HG03469 (cell line): Measurements from ENCODE around the gene ZMIZ1.

Source experiments
- ATAC-seq: cut with Tn5 transposase; IDR thresholded peaks from one replicate; pipeline ENCODE4 v1.9.1; 2021; ENCODE audit warnings: mild to moderate bottlenecking, moderate library complexity, moderate number of reproducible peaks; ENCODE audit not compliant: unreplicated experiment

The ZMIZ1 gene

DNA sequence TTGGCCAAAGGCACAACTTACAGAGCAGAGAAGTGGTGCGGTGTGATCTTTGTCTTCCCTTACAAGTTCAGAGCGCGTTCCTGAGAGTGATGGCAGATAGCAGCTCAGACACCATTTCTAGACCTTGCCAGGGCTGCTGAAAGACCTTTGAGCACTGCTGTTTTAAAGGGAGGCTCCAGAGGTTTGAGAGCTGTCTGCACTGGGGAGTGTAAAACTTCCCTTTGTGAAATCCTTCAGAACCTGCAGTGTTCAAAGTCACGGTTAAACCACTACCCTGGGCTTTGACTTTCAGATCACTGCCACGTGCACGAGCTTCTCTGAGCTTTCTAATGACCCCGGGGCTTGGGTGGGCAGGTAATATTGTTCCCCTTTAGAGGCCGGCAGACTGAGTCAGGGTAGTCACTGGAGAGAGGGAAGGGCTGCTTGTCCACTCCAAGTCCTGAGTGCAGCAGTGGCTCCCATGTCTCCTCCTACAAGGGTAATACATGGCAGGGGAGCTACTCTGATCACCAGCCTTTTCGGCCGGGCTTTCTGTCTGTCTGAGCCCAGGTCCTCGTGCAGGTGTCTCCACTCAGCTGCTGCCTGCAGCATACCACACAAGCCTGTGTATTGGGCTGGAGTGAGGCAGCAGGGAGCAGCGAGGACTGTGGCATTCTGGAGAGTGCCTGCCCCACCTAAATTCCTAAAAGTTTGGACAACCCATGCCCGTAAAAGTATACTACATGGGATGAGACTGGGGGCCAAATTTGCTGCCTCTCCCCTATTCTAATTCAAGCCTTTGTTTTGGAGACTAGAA lies 63.3 kb downstream of the ZMIZ1 start:
- no peak for ATAC-seq

DNA sequence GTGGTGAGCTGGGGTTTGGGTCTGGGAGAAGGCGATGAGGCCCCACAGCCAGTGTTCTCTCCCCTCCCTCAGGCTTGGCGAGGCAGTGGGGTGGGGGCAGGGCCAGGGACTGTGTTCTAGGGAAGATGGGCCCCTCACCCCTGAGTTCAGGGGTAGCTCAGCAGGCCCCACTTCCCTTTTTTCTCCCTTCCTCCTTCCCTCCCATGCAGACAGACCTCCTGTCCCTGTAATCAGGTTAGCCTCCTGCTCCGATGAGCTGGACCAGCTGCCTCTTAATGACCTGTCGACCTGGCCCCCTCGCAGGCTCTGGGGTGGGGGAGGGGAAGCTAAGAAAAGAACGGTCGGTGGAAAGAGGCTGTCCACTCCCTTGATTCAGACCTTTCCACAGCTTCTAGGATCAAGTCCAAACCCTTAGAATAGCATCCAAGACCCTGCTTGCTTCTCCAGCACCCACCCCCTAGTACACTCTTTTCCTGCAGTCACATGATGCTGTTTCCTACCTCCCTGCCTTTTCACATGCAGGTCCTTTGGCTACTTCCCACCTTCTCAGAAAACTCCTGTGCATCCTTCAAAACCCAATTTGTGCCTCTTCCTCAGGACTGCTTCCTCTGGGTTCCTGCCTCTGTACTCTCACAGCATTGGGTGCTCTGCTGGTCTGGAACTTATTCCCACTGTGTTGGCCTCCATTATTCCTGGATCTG lies 64.1 kb downstream of the ZMIZ1 start:
- ATAC-seq: no peak

DNA sequence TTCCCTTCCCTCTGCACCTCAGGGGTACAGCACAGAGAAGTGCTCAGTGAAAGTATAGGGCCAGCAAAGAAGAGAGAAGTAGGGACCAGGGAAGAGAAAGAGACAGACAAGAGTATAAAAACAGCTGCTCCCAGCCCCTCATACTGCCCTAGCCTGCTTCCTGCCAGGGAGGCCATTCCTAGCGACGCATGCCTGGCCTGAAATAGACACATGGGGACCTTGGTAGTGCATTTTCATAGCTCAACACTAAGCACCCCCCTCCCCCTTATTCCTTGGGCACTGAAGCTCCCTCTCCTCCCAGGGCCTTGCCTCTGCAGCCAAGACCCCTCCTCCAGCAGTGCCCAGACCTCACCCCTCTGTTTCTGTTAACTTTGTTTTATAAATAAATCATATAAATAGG lies 64.7 kb downstream of the ZMIZ1 start:
- no peak for ATAC-seq

DNA sequence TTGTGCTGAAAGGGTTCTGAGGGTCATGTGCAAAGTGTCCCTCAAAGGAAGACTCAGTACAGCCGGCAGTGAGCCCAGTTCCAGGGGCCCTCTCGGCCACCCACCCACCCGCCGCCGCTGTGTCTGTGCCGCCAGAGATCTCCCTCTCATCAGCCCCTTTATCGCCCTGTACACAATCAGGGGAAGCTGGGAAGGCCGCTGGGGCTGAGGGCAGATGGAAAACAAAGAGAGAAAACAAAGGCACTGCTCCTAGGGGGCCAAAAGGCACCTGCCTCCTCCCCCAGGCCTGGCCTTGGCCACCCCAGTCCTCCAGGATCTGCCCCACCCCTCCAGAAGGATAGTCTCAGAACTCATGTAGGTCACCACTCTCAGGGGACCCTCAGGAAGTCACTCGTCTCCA lies 67.0 kb downstream of the ZMIZ1 start:
- ATAC-seq: no peak

DNA sequence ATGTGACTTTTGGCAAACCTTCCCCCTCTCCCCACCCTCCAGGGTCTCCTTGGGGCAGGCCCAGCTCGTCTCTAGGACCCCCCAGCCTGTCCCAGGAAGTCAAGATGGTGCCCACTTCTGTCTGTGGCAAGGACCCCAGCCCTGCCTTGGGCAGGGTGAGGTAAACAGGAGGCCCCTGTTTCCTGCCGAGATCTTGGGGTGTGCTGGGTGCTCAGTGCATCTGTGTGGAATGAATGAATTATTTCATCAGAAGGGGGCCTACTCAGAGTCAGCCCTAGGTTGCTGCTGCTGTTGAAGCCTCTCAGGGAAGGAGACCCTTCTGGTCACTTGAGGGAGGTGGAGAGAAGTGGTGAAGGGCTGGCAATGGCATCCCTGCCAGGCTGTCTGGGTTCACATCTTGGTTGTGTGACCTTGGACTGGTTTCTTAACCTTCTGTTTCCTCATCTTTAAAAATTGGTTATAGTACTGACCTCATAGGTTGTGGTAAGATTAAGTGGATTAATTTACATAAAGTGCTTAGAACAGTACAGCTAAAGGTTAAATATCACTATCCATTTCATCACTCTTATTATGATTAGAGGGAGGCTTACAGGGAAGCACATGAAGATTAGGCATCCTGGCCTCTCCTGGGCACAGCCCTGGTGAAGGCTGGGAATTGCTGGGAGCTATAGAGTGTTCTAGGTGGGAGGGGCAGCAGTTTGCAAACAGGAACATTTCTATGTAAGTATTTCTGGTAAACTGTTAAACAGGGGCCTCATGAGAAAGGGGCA lies 67.7 kb downstream of the ZMIZ1 start:
- ATAC-seq: no peak

DNA sequence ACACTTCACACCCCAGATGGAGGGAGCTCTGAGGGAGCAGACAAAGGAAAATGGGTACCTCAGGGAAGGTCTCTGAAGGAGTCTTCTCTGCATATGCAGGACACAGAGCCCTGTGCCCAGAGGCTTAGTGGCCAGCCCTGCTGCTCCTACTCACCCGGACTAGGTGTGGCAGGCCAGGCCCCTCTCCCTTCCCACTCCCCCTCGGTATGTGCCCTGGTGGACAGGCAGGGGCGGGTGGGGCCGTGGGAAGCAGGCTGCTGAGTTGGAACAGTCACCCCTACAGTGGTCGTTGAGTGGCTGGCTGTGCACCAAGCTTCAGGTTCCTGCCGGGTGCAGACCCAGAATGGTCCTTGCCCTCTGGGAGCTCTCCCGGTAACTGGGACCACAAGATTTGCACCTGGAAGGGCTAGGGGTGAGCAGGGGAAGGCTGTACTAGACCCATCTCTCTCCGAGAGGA lies 68.6 kb downstream of the ZMIZ1 start:
- no peak for ATAC-seq

DNA sequence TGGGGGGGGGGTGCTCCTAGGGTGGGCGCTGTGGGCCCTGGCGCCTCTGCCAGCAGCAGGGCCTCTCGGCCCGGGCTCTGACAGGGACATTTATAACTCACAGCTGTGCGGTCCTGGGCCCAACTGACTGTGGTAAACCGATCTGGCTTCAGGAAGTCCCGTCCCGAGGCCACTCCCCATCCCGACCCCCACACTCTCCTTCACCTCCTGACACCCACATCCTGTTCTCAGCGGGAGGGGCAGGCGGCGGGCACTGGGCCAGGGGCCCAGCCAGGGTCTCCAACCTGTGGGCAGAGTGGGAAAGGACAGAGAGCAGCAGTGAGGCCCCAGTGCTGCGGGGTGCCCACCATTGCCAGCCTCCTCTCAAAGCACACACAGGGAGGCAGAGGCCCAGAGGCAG lies 69.1 kb downstream of the ZMIZ1 start:
- no peak for ATAC-seq

DNA sequence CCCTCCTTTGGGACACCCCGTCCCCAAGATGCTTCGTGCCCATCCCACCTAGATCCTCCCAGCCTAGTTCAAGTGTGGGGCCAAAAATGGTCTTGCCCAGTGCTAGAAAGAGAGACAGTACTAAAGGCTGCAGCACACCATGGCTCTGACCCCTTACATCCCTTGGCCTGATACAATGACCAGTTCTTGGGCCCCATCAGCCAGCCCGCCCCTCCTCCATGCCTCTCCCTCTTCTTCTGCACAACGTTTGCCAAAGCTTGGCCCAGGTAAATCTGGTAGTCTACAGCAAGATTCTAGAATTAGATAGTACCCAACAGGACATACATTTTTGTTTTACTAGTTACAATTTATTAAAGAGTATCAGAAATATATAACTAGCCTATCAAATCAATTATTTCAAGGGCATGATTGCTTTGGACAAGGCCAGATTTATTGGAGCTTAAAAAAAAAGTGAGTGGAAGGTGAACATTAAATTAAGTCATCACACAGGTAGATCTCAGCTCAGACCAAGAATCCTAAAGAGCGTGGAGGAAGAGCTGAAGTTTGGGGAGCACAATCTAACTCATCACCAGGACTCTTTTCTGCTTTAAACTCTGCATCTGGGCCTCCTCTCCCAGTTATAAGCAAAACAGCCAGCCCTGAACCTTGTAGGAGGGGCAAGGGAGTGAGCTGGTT lies 69.8 kb downstream of the ZMIZ1 start:
- ATAC-seq: no peak

DNA sequence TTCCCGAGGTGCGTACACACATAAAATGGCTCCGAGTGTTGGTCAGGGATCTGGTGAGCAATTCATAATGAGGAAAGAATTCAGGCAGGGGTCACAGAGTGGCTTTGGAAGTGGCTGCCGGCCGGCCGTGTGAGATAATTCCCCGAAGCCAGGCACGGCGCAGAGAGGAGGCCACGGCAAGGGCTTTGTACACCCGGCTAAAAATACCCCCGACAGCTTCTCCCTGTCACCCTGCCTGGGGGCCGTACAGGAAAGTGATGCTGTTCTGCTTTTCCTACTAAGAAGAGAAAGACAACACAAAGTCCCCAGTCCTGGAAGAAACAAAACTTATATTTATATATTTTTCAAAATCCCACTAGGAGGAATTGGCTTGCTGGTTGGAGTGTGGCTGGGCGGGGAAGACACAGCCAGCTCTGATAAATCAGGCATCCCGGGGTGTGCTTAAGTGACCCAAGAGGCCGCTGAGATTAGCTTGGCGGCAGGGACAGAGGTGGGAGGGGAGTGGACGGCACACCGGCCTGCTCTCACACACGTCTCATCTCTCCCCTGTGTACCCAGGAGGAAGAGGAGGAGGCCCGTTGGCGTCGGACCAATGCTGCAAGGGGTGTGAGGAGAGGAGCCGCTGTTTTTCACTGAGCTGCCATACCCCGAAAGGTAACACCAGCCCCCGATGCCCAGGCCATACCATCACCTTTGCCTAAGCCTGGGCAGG lies 70.5 kb downstream of the ZMIZ1 start:
- no peak for ATAC-seq

DNA sequence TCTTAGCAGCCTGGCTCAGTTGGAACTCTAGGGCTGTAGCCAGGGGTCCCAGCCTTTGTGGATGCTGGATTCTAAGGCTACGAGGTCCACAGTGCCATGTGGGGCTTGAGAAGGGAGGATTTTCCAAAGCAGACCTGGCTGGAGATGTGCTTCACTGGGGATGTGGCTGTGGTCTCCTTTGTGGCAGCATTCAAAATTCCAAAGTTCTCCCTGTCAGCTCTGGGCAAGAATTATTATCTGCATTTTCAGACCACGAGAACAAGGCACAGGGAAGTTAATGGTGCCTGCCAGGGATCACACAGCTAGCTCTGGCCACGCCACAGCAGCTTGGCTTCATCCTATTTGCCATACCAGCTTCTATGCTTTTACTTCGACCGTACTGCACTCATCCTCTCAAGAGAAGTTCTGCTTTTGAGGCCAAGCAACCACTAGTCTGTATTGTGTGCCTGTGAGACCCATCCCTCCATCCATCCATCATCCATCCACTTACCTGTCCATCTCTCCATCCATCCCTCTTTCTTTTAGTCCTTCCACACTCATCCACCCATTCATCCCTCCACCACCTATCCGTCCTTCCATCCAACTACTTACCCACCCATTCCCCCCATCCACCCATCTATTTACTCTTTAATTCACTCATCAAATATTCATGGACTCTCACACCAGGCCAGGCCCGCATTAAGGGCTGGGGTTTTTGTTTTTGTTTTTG lies 71.5 kb downstream of the ZMIZ1 start:
- ATAC-seq: no peak

DNA sequence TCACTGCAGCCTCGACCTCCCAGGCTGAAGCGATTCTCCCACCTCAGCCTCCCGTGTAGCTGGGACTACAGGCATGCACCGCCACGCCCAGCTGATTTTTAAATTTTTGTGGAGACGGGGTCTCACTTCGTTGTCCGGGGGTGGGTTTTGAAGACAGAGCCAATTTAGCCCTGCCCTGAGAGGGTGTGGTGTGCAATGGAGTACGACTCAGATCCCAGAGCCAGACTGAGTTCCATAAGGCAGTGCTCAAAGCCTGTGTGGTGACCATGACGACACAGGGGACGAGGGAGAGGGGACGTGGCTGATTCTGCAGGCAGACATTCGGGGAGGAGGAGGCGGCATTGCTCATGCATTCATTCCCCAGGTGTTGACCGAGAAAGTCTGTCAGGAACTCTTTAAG lies 72.1 kb downstream of the ZMIZ1 start:
- no peak for ATAC-seq

DNA sequence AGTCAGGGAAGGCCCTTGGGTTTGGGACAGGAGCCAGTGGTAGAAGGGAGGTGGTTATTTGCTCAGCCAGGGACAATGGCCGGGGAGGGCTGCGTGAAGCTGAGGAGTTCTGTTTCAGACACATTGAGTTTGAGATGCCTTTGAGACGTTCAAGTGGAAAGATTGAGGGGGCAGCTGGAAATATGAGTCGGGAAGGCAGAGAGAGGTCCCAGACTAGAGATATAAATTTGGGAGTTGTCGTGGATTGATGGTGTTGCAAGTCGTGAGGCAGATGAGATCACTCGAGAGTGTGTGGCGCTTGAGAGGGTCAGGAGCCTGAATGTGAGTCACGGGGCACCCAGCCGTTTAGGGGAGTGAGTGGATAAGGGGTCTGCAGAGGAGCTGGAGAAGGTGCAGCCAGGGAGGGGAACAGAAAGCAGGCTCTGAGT lies 73.3 kb downstream of the ZMIZ1 start:
- no peak for ATAC-seq

DNA sequence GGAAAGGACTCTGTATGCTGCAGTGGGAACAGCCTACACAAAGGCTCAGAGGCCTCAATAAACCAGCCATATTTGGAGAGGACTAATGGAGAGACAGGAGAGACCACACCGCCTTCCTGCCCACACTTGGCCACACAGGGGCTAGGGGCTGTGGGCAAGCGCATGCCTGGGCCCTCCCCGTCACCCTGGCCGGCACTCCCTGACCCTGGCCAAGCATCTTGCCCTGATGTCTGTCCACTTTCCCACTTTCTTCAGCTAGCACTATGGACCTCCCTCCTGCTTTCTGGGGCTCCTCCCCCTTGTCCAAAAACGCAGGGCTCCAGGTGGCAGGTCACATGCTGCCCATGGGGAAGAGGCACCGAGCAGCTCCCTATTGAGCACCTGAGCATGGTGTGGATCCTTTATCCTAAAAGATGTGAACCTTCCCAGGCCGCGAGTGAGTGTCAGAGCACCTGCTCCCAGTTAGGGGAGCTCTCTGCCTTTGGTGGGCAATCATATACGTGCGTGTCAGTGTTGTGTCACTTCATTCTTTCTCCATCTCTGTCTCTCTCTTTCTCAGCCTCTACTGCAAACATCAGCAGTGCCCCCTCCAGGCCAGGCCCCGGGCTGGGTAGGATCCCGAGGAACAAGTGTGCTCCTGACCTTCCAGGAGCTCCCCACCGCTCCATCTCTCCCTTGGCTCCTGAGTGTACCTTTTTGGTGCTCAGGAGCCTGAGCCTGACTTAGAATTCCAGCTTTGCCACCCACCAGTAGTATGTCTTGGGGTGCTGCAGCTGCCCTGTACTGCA lies 74.0 kb downstream of the ZMIZ1 start:
- ATAC-seq: no peak

DNA sequence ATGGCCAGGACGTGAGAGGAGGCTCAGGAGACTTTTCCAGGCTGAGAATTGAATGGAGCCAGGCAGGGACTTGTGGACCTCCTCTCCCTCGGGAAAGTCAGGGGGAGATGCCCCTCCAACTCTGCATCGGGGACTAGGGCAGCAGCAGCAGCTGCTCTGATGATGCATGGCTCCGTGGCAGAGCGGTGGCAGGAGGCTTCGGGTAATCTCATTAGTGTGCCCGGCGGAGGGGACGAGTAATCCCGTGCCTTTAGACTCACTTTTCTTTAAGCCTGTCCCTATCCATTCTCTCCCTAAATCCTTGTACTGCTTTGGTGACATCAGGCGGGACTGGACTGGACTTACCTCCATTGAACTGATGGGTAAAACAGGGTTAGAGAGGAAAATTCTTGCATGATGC lies 75.1 kb downstream of the ZMIZ1 start:
- ATAC-seq: no peak

DNA sequence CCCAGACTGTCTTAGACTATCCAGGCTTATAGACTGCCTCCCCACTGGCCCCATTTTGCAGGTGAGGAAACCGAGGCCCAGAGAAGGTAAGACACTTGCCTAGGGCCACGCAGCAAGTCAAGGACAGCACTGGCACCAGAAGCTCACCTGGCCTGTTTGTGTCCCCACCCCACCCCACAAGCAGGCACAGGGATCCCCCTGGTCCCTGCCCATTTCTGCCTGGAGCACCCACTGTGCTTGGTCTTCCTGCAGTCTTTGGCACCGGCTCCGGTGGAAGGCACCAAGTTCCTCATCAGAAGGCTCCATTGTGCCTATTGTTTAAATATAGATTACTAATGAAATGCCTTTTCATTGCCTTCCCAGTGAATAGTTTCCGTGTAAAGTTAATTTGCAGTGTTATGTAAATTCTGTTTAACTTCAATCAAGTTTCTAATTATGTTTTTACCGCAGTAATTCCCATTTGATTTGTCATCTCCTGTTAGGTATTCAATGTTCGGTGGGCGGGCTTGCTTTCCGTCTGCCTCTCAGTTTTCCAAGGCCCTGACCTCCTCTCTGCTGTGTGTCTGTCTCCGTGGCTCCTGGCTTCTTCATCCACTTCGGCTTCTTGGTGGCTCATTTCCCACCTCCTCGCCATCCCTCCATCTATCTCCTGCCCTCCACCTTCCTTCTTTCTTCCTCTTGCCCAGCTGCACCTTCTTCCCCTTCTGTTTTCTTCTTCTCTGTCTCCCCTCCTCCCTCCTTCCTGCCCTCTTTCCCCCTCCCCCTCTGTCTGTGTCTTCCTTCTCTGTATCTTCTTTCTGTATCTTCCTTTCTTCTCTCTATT lies 75.8 kb downstream of the ZMIZ1 start:
- ATAC-seq: no peak

DNA sequence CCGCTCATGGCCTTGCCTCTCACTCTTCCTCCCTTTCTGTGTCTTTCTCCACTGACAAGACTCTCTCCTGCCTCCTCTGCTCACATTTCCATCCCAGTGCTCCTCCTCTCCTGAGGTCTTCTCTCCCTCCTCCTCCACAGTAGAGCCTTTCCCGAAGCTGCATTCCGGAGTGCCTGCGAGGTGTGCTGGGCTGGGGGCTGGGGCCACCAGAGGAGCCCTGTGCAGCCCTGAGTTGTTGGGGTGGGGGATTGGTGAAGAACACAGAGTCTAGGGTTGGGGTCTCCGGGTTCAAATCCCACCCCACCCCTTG lies 76.4 kb downstream of the ZMIZ1 start:
- ATAC-seq: no peak

DNA sequence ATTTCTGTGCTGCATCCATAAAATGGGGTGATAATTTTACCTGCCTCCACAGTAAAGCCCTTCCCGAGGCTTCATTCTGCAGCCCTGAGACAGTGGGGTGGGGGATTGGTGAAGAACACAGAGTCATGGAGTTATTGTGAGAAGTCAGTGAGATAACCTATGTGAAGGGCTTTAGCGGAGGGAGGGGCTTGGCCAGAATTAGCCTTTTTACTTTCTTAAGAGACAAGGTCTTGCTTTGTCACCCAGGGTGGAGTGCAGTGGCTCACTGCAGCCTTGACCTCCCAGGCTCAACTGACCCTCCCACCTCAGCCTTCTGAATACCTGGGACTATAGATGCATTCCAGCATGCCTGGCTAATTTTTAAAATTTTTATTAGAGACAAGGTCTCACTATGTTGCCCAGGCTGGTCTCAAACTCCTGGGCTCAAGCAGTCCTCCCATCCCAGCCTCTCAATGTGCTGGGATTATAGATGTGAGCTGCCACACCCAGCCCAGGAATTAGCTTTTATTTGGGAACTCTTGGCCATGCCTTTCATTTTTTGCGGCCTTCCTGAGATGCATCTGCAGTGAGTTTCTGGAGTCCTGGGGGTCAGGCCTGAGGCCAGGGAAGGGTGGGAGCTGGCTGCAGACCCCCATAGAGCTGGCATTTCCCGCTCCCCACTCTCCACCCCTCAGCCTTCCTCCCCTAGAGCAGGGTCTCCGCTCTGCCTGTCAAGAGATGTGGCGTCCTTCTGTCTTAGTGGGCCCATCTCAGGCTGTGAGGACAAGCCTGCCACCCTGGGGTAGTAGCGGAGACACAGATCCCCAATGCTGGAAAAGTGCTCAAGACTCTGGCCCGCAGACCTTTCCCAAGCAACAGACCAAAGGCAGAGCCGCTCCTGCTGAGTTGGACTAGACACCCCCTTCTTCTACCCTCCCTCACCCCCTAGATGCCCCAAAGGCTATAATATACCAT lies 77.0 kb downstream of the ZMIZ1 start:
- ATAC-seq: no peak
